ENCODE measurements around the gene CPM. TPM values are rescaled to one million over a fixed set of nuclear protein-coding genes. Genes with fewer than 3 reads are reported as not detected.

CPM gene
- total and polyA plus RNA-seq, 12 donors: 2.1 to 17.8 (median 5.4) TPM

DNA sequence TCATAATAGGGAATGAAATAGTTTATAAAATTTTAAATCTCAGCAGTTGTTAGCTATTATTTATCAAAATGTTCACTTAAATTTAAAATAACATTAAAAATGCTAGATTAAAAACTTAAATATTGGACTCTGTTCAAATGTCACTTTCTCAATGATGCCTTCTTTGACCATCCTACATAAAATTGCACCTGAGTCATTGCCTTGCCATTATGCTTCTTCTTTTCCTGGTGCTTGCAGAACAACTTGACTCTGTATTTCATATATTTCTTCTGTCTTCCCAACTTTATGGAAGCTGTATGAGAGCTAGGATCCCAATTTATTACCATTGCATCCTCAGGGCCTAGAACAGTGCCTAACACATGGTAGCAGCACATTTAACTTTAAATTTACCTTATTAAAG lies 37.3 kb upstream of the CPM start:
- Histone ChIP-seq H3K36me3 (no peaks in the 10 kb centered on the region), H3K4me1 (peaks cover 0 to 8% (median 0%) of the 10 kb centered on the region in 9 donors), H3K9me3 (no peaks in the 10 kb centered on the region), H3K27ac (no peak overlapping the region), H3K4me3 (no peak overlapping the region), H3K27me3 (no peaks in the 10 kb centered on the region)
- DNase-seq: no peak
- no peak for ATAC-seq
- TF ChIP-seq, protein P1, sequence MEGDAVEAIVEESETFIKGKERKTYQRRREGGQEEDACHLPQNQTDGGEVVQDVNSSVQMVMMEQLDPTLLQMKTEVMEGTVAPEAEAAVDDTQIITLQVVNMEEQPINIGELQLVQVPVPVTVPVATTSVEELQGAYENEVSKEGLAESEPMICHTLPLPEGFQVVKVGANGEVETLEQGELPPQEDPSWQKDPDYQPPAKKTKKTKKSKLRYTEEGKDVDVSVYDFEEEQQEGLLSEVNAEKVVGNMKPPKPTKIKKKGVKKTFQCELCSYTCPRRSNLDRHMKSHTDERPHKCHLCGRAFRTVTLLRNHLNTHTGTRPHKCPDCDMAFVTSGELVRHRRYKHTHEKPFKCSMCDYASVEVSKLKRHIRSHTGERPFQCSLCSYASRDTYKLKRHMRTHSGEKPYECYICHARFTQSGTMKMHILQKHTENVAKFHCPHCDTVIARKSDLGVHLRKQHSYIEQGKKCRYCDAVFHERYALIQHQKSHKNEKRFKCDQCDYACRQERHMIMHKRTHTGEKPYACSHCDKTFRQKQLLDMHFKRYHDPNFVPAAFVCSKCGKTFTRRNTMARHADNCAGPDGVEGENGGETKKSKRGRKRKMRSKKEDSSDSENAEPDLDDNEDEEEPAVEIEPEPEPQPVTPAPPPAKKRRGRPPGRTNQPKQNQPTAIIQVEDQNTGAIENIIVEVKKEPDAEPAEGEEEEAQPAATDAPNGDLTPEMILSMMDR (IDR thresholded peaks at IDR 0.05): no peak
- intact Hi-C loops (cut with DNase I): no loop called here

DNA sequence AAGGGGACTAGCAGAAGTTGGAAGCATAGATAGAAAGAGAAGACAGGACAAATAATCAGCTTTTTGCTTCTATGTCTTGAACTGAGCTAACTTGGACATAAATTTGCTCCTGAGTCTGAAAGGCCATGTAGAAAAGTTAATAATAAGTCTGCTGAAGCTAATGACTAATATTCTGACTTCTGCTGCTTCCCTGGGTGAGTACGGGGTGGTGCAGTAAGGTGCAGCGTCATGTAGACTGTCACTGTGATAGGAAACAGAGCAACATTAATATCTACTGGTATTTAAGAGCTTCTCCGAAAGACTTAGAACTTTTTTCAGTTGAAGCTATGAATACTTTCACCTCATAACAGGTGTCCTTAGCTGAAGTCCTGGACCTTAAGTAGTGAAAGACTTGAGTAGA lies 34.1 kb upstream of the CPM start:
- intact Hi-C loops (cut with DNase I): no loop called here
- Histone ChIP-seq H3K27ac (no peak overlapping the region), H3K36me3 (no peaks in the 10 kb centered on the region), H3K9me3 (no peaks in the 10 kb centered on the region), H3K4me1 (peaks cover 0 to 22% (median 0%) of the 10 kb centered on the region in 9 donors), H3K27me3 (no peaks in the 10 kb centered on the region), H3K4me3 (no peak overlapping the region)
- TF ChIP-seq, protein P1 (IDR thresholded peaks at IDR 0.05): no peak
- ATAC-seq: no peak
- DNase-seq: no peak
- 68 to 74% methylated on average over 3 of the region's 3 CpGs for WGBS, 2 donors

DNA sequence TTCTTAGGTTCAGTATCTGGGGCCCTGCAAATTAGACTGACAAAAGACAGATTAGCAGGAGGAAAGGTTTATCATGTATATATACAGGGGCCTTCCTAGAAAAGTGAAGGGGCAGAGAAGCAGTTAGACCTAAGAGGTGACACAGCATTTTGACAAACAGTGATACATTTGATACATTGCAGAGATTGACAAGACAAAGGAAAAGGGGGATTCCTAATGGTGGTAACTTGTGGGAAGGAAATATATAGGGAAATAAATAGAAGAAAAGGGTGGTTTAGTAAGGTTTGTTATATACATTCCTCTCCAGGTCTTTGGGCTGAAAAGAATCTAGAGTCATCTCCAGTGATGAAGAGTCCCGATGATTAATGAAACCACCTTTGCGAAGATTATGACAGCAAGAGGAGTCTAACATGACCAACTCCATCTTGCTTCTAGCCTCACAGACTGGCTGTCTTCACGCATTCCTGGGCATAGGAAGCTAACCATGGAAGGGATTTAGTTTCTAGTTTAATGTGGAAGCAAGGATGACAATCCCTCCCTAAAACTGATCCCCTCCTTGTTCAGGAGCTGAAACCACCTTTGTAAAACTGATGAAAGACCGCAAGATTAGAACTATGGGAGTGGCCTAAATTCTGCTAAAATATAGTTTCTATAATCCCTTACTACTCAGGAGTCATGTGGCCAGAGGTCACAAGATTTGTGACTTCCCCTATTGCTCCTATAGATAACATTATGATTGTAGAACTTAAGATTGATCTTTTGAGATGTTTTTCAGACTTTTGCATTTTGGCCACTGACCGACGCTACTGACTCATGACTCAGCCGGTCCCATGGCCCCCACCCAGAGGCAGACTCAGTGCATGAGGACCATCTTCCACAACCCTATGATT lies 31.1 kb upstream of the CPM start:
- H3K27ac ChIP-seq: peak overlapping the region in 1 of 10 donors; percentile 21
- intact Hi-C loops (cut with DNase I): no loop called here
- H3K4me1 ChIP-seq: peaks cover 0 to 28% (median 0%) of the 10 kb centered on the region in 9 donors
- no peaks in the 10 kb centered on the region for H3K36me3 ChIP-seq
- TF ChIP-seq, protein P1 (IDR thresholded peaks at IDR 0.05): no peak
- H3K9me3 ChIP-seq: no peaks in the 10 kb centered on the region
- no peak for DNase-seq
- ATAC-seq: no peak
- no peak overlapping the region for H3K4me3 ChIP-seq
- WGBS, 2 donors: 96 to 98% methylated on average over 7 of the region's 7 CpGs
- H3K27me3 ChIP-seq: no peaks in the 10 kb centered on the region

DNA sequence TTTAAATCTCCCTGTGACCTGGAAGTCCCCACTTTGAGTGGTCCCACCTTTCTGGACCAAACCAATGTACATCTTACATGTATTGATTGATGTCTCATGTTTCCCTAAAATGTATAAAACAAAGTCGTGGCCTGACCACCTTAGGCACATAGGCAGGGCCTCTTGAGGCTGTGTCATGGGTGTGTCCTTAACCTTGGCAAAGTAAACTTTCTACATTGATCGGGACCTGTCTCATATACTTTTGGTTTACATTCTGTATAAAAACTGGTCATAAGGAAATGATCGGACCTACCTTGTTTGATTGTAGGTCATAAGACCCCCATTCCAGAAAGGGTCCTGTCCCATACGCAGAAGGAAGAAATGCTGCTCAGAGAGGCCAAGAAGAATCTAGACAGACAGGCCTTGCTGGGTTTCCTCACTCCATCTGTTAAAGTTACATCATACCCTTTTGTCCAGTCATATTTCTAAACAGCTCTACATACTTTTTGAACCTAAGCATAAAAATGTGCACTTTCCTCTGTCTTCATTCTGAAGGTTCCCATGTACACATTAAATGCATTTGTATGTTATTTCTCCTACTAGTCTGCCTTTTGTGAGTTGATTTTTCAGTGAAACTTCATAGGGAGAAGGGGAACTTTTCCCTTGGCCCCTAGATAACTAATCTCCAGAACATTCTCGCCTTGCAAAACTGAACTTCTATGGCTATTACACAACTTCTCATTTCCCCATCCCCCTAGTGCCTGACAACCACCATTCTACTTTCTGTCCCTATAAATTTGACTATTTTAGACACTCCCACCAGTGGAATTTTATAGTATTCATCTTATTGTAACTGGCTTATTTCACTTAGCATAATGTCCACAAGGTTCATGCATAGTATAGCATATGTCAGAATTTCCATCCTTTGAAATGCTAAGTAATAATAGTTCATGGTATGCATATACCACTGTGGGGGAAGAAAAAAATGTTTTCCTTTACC lies 30.2 kb upstream of the CPM start:
- Histone ChIP-seq H3K36me3 (no peaks in the 10 kb centered on the region), H3K9me3 (no peaks in the 10 kb centered on the region), H3K4me3 (no peak overlapping the region), H3K4me1 (peaks cover 0 to 37% (median 0%) of the 10 kb centered on the region in 9 donors), H3K27me3 (no peaks in the 10 kb centered on the region), H3K27ac (peak overlapping the region in 1 of 10 donors; percentile 46)
- intact Hi-C loops (cut with DNase I): no loop called here
- WGBS, 2 donors: 85 to 91% methylated on average over 5 of the region's 5 CpGs
- TF ChIP-seq, protein P1 (IDR thresholded peaks at IDR 0.05): no peak
- DNase-seq (no peak), ATAC-seq (peak in 2 of 8 donors; percentile 51 to 61)

Measured in heart right ventricle (tissue), 16 donors.